ENCODE results near the gene ARHGEF17. TPM values are rescaled to one million over a fixed set of nuclear protein-coding genes. Genes with fewer than 3 reads are reported as not detected.

The ARHGEF17 gene
- polyA plus RNA-seq, 1 donor (not counting 4 experiments of a cell fraction or from before 2014, with no cell fraction given), result 5.1 TPM

- no peaks in the 10 kb centered on the region for H3K9me3 ChIP-seq (ENCODE audit: control insufficient read depth, low read depth, low read length)
- H3K4me3 ChIP-seq (ENCODE audit: control insufficient read depth in 2 of 3, extremely low read depth in 1 of 3, insufficient read depth in 2 of 3, low read depth in 1 of 3, low read length in 3 of 3), result no peak overlapping the region
- no peak overlapping the region for H3K4me2 ChIP-seq (ENCODE audit: control insufficient read depth, extremely low read depth, insufficient read depth, low read depth, low read length)
- H3K27ac ChIP-seq (ENCODE audit: control insufficient read depth, insufficient read depth, low read length), result no peak overlapping the region
- no peaks in the 10 kb centered on the region for H4K20me1 ChIP-seq (ENCODE audit: control insufficient read depth, extremely low read depth, insufficient read depth, low read length)
- no peaks in the 10 kb centered on the region for H3K79me2 ChIP-seq (ENCODE audit: control insufficient read depth, insufficient read depth, low read length)
- no peaks in the 10 kb centered on the region for H3K9me1 ChIP-seq (ENCODE audit: control insufficient read depth, extremely low read depth, insufficient read depth, low read length)
- H3K4me1 ChIP-seq (ENCODE audit: control insufficient read depth, extremely low read depth, insufficient read depth, low read length), result peaks cover 7% of the 10 kb centered on the region
- TF ChIP-seq, protein P1, sequence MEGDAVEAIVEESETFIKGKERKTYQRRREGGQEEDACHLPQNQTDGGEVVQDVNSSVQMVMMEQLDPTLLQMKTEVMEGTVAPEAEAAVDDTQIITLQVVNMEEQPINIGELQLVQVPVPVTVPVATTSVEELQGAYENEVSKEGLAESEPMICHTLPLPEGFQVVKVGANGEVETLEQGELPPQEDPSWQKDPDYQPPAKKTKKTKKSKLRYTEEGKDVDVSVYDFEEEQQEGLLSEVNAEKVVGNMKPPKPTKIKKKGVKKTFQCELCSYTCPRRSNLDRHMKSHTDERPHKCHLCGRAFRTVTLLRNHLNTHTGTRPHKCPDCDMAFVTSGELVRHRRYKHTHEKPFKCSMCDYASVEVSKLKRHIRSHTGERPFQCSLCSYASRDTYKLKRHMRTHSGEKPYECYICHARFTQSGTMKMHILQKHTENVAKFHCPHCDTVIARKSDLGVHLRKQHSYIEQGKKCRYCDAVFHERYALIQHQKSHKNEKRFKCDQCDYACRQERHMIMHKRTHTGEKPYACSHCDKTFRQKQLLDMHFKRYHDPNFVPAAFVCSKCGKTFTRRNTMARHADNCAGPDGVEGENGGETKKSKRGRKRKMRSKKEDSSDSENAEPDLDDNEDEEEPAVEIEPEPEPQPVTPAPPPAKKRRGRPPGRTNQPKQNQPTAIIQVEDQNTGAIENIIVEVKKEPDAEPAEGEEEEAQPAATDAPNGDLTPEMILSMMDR (optimal IDR thresholded peaks at IDR 0.05 in 1 of 3, IDR thresholded peaks at IDR 0.05 in 1 of 3, conservative IDR thresholded peaks at IDR 0.05 in 1 of 3; ENCODE audit: extremely low read depth in 1 of 3, insufficient read depth in 2 of 3, low read length in 3 of 3), result no peak
- TF ChIP-seq EZH2 (IDR thresholded peaks at IDR 0.05; ENCODE audit: low read length), result no peak
- dilution Hi-C loops (cut with MboI; ENCODE audit: extremely low pct_ligation_motif_present, low sequenced_read_pairs), result no loop called here
- H3K36me3 ChIP-seq (ENCODE audit: control insufficient read depth in 2 of 2, extremely low read depth in 1 of 2, insufficient read depth in 2 of 2, low read length in 2 of 2), result peaks cover 0 to 1% of the 10 kb centered on the region in 2 experiments
- FAIRE-seq (no peak), DNase-seq (ENCODE audit: low read depth, low spot score) (no peak)
- H3K27me3 ChIP-seq (ENCODE audit: control insufficient read depth, extremely low read depth, insufficient read depth, low read length), result no peaks in the 10 kb centered on the region
- no peak overlapping the region for H3K9ac ChIP-seq (ENCODE audit: control insufficient read depth, extremely low read depth, insufficient read depth, low read length)
- H2AFZ ChIP-seq (ENCODE audit: control insufficient read depth, low read length), result no peak overlapping the region
Measured at GRCh38 chr11:73318501-73319011, 10.5 kb downstream of the ARHGEF17 start.

GRCh38 chr11:73320763-73321603 lies 12.9 kb downstream of the ARHGEF17 start:
- Histone ChIP-seq H4K20me1 (ENCODE audit: control insufficient read depth, extremely low read depth, insufficient read depth, low read length) (peaks cover 2% of the 10 kb centered on the region), H3K9ac (ENCODE audit: control insufficient read depth, extremely low read depth, insufficient read depth, low read length) (no peak overlapping the region), H2AFZ (ENCODE audit: control insufficient read depth, low read length) (no peak overlapping the region), H3K36me3 (ENCODE audit: control insufficient read depth in 2 of 2, extremely low read depth in 1 of 2, insufficient read depth in 2 of 2, low read length in 2 of 2) (no peaks in the 10 kb centered on the region), H3K4me1 (ENCODE audit: control insufficient read depth, extremely low read depth, insufficient read depth, low read length) (no peaks in the 10 kb centered on the region), H3K4me3 (ENCODE audit: control insufficient read depth in 2 of 3, extremely low read depth in 1 of 3, insufficient read depth in 2 of 3, low read depth in 1 of 3, low read length in 3 of 3) (no peak overlapping the region), H3K4me2 (ENCODE audit: control insufficient read depth, extremely low read depth, insufficient read depth, low read depth, low read length) (no peak overlapping the region), H3K27me3 (ENCODE audit: control insufficient read depth, extremely low read depth, insufficient read depth, low read length) (no peaks in the 10 kb centered on the region), H3K79me2 (ENCODE audit: control insufficient read depth, insufficient read depth, low read length) (no peaks in the 10 kb centered on the region), H3K9me3 (ENCODE audit: control insufficient read depth, low read depth, low read length) (no peaks in the 10 kb centered on the region), H3K27ac (ENCODE audit: control insufficient read depth, insufficient read depth, low read length) (no peak overlapping the region), H3K9me1 (ENCODE audit: control insufficient read depth, extremely low read depth, insufficient read depth, low read length) (no peaks in the 10 kb centered on the region)
- dilution Hi-C loops (cut with MboI; ENCODE audit: extremely low pct_ligation_motif_present, low sequenced_read_pairs), result no loop called here
- DNase-seq (ENCODE audit: low read depth, low spot score), result no peak
- FAIRE-seq, result no peak
- TF ChIP-seq EZH2 (IDR thresholded peaks at IDR 0.05; ENCODE audit: low read length), result no peak
- TF ChIP-seq, protein P1 (optimal IDR thresholded peaks at IDR 0.05 in 1 of 3, IDR thresholded peaks at IDR 0.05 in 1 of 3, conservative IDR thresholded peaks at IDR 0.05 in 1 of 3; ENCODE audit: extremely low read depth in 1 of 3, insufficient read depth in 2 of 3, low read length in 3 of 3), result no peak

Measured in keratinocyte (primary cell).